HG02970 (cell line): ENCODE data around the gene PRELID2.
"Not testable (repeated sequence)": the region's sequence is repeated elsewhere in the genome, so short reads cannot be mapped to it uniquely, and the experiment has no call there.

ENCODE experiments used
- ATAC-seq: cut with Tn5 transposase; IDR thresholded peaks from one replicate; pipeline ENCODE4 v1.9.1; 2021; ENCODE audit warnings: mild to moderate bottlenecking, moderate library complexity, moderate number of reproducible peaks; ENCODE audit not compliant: unreplicated experiment, low FRiP score

Gene PRELID2

DNA sequence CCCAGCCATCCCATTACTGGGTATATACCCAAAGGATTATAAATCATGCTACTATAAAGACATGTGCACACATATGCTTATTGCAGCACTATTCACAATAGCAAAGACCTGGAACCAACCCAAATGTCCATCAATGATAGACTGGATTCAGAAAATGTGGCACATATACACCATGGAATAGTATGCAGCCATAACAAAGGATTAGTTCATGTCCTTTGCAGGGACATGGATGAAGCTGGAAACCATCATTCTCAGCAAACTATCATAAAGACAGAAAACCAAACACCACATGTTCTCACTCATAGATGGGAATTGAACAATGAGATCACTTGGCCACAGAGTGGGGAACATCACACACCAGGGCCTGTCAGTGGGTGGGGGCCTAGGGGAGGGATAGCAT, 36.6 kb downstream of the PRELID2 start:
- not testable (repeated sequence) for ATAC-seq

DNA sequence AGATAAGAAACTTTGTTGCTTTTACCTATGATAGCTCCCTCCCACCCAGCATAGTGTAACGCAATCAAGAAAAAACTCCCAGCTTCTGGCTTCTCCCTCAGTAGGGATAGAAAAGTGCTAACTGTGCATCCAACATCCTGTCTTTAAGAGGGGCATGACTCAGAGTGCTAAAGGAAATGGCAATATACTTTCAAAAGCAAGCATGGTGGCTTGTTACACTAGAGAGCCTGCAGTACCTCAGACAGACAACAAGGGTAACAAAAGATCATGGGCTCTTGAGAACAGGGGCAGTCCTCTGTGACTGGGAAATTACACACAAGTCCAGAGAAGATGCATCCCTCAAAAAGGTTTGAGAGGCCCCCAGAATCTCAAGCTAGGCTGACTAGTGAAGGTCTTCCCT, 37.8 kb downstream of the PRELID2 start:
- ATAC-seq: no peak

DNA sequence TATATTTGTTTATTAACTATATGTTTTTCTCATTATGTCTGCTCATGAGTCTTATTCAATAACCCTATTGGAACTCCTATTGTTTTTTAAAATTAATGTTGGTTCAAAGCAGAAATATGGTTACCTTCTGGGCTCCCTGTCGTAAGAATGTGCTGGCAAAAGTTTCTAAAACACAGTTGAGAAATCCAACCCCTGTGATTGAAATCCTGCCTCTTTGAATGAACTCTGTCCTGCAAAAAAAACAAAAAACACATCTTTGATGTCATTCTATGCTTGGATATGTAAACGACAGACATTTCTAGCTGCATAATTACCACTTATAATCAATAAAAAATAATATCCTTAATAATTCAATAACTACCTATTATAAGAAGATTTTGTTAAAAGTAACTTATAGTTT, 38.8 kb downstream of the PRELID2 start:
- ATAC-seq: no peak

DNA sequence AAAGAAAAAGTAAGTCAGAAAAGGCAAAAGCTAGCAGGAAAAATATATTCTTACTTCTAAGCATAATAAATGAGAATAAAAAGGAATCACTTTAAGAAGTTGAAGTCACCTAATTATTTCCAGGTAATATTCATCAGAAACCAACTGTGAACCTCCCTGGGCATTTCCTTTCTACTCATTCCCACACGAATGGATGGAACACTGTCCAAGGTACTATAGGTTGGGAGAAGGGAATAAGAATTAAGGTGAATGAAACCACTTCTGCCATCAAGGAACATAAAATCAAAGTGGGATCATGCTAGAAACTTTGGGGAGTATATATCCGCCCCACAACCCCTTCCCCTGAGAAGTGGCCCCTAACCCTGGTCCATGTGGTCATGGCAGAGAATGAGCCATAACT, 41.6 kb downstream of the PRELID2 start:
- ATAC-seq: no peak

DNA sequence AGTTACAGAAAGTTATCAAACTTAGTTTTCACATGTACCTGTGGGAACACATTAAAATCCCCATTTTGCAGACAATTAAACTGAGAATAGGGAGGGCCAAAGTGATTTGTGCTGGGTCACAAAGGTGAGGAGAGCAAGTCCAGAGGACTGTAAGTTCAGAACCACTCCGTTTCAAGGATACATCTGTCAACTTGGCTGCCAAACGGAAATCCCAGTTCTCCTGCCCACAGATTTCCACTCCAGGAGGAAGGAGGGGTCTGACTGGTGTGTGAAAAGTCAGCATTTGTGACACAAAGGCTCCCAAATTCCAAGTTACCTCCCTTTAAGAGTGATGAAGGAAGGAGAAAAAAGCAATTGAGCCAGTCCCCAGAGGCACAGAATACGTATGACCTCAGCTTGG, 42.3 kb downstream of the PRELID2 start:
- ATAC-seq: no peak

DNA sequence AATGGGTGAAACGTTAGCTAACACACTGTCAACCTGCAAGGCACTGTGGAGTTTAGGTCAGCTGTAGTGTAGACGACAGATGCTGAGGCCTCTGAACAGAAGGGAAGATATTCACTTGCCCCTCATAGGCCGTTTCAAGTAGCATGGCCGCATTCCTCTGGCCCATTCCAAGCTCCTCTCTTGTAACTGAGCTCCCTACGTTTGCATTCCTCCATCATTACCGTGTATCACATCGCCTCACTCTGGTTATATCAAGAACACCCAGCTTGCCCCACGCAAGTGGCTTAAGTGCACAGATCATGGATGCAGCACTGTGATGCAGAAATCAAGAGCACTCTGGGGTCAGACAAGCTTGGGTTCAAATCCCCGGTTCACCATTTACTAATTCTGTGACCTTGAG, 43.3 kb downstream of the PRELID2 start:
- no peak for ATAC-seq

DNA sequence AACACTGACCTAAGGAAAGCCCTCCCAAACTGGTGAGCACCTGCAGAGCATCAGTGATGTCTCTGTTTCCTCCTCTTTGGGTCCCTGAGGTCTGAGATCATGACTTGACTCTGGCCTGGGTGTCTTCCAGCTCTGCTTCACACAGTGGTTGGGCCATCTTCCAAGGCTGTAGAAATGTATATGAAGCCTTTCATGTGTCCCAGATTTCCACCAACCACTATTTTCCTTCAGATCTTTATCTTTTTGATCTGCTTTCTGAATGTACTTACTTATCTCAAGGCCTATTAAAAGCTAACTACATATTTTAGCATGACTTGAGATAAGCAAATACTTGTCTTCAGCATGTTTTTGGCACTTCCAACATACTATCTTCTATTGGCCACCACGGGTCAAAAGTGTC, 47.1 kb downstream of the PRELID2 start:
- ATAC-seq: no peak

DNA sequence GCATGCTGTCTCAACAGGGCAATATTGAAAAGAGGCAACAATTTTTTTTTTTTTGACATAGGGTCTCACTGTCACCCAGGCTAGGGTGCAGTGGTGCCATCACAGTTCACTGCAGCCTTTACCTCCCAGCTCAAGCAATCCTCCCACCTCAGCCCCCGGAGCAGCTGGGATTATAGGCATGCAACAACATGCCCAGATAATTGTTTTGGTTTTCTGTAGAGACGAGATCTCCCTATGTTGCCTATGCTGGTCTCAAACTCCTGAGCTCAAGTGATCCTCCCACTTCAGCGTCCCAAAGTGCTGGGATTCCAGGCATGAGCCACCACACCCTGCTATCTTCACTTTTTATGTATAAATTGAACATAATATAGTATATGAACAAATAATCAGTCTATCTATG, 47.6 kb downstream of the PRELID2 start:
- ATAC-seq: no peak

DNA sequence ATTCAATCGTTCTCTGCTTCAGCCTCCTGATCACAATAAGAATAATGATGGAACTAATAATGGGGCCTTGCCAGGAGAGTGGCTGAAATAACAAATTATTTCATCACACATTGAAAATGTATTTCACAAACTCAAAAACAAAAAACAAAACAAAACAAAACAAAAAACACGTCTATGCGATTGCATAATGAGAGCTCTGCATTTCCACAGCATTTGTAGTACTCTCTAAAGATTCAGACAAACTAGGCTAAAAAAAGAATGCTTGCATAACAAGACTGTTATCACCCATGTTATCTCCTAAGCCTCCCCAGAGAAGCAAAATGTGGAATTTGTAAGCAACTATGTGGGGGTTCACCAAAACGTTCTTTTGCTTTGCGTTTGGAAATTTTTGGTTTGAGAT, 48.1 kb downstream of the PRELID2 start:
- no peak for ATAC-seq

DNA sequence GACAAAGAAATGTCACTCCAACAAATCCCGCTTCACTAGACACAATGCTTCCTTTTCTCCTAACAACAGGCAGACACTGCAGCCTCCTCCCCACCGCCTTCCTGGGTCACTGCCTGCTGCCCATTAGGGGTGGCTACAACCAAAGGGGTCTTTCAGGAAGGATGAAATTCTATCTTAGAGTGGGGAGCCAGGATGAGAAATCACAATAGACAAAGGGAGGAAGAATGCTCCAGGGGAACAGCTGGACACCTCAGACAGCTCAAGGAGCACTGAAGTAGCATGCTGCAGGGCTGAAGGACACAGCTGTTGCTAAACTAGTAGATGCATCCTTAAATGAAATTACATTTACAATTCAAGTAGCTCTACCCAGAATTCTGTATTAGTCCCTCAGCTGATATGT, 54.2 kb downstream of the PRELID2 start:
- no peak for ATAC-seq

DNA sequence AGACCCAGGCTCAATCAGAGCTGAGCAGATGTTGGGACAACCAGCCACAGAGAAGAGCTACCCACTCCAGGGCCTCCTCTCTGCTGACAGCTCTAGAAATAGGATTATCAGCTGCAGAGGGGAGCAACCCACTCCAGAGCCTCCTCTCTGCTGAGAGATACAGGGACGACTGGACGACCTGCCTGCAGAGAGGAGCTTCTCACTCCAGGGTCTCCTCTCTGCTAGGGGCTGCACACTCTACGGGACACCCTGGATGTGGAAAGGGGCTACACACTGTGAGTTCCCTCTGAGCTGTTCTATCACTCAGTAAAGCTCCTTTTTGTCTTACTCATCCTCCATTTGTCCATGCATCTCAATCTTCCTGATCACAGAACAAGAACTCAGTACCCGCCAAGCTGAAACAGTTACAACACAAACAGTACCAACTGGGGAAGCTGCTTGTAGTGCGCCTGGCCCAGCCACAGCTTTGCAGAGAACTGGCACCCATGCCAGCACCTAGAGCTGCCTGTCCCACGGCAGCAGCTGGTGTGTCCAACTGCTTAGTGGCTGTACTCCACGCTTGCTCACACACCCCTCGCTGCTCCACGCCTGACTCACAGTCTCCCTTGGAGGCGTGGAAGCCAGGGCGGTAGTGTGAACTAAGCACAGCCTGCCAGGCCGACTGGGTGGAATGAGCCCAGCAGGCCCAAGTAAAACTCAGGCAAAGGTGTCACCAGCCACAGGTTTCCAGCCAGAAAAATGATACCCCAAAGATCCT, 56.8 kb downstream of the PRELID2 start:
- no peak for ATAC-seq

DNA sequence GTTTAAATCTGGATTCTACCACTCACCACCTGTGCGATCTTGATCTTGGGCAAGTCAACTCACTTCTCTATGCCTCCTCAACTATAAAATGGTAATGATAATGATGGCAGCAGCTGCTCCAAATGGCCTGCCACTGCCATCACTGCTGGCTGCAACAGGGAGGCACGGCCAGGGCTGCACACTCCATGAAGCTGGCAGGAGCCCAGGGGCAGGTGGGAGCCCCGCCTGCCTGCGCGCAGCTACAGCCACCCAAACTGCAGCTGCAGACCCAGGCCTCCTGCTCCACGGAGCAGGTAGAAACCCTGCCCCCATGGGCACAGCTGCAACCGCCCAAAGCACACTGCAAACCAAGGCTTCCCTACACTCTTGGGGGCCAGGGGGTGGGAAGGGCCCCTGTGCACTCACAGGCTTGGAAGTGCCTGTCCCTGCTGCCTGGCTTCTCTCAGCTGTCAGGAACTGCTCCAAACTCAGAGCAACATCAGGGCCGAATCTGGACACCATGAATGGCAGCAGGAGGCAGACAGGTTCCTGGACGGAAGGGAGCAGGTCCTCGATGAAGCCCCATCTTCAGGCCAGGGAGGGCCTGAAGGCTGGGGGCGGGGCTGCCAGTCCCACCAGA, 57.6 kb downstream of the PRELID2 start:
- ATAC-seq: no peak

DNA sequence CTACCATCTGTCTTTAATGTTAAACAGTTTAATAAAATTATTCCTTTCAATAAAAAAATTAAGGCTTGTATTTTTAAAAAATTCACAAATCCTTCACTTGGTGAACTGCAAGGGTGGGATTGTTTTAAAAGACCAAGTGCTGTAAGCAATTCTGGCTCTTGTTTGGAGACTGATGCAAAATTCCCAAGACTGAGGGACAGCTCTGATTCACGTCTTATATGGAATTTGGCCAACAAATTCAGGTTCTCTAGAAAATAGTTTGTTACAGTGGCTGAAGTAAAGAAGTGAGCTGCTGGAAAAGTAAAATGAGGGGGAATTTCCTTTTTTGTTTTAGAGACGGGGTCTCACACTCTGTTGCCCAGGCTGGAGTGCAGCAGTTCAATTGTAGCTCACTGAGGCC, 58.3 kb downstream of the PRELID2 start:
- no peak for ATAC-seq

DNA sequence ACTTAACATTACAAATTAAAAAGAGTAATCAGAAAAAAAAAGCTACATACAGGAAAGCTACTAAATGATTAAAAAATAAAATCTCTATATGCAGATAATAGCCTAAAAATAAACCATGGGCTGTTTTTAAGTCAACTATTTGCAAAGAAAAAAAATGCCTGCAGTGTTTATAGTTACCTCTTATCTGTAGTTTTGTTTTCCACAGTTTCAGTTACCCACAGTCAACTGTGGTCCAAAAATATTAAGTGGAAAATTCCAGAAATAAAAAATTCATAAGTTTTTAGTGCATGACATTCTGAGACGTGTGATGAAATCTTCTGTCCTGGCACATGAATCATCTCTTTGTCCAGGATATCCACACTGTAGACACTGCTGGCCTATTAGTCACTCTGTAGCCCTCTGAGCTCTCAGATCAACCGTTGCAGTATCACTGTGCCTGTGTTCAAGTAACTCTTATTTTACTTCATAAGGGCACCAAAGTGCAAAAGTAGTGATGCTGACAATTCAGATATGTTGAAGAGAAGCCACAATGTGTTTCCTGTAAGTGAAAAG, 59.2 kb downstream of the PRELID2 start:
- no peak for ATAC-seq

DNA sequence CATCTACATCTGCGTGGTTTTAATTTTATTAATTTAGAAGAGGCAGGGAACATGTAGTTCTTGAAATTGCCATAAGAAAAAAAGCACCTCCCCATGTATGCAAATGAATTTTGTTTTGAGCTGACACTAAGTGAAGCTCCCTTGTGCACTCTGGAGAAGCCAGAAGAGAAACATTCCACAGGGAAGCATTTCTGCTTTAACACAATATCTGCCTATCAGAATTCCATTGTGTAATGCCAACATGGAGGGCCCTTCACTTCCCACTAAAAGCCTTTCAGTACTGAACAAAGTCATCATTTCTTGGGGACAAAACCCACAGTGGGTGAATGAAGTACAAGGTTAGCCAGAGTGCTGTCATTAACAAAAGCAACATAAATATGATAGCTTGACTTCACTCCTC, 59.7 kb downstream of the PRELID2 start:
- ATAC-seq: no peak

DNA sequence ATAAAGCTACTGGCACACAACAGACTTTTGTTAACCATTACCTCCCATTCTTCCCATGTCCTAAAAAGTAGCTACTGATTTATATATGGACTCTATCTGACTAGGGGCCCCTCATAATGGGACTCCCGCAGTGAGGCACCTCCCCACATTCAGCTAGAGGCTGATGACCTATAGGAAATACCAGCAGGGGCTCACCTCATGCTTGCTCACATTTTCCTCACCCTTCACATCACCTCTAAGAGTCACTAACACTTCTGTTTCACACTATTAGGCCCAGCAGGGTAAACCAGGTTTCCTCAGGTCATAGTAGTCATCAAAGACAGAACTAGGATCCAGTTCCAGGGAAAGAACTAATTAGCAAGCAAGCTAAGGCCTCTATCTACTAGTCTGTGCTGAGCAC, 60.7 kb downstream of the PRELID2 start:
- ATAC-seq: no peak

DNA sequence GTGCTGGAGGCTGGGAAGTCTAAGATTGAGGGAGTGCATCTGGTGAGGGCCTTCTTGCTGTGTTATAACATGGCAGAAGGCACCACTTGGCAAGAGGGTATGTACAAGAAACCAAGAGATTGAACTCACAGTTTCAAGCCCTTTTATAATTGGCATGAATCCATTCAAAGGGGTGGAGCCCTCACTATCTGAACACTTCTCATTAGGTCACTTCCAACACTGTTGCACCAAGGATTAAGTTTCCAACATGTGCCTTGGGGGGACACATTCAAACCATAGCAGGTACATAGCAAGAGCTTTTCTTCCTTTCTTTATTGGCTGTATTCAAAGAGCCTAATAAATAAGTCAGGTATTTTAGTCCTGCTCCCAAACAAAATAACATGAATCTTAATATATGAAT, 62.7 kb downstream of the PRELID2 start:
- ATAC-seq: no peak

DNA sequence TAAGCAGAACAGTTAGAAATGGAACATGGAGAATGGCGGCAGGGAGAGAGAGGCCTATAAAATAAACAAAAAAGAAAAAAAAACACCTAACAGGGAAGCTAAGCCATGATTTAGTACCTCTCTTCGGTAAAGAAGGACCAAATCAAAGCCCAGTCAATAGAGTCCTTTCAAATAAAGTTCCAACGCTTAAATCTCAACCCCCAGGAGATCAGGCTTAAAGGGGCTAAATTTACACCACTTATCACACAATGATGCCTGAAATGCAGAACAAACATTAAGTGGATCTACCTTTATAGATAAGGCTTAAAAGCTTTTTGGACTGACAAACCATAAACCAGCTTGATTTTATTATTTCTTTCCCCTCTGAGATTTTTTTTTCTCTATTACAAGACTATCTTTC, 66.3 kb downstream of the PRELID2 start:
- ATAC-seq: no peak

DNA sequence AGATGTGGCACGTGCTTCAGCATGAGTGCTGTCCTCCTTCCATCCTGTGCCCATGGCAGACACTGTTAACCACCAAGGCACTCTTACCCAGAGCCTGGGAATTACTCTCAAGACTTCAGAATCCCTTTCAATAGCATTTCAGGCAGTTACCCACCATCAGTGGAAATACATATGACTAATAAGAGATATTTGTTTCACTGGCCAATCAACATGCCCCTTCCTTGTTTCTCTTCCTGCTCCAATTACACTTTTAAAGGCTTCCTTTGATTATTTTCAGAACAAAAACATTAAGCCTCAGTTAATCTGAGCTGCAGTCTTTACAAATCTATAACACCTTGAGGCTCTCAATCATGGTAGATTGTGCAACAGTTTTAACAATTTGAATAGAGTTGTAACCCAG, 70.8 kb downstream of the PRELID2 start:
- ATAC-seq: no peak

DNA sequence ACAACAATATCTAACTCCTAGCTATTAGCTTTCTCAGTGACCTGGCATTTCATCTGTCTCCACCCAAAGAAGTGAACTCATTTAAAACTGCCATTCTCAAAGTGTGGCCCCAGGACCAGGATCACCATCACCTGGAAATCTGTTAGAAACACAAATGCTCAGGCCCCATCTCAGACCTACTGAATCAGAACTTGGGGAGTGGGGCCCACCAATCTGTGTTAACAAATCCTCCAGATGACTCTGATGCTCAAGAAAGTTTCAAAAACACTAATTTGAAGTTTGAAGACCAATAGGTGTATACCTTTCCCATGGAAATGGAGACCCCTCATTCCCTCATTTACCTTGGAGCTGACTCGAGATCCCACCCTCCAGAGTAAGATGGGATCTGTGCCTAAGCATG, 72.3 kb downstream of the PRELID2 start:
- ATAC-seq: no peak

DNA sequence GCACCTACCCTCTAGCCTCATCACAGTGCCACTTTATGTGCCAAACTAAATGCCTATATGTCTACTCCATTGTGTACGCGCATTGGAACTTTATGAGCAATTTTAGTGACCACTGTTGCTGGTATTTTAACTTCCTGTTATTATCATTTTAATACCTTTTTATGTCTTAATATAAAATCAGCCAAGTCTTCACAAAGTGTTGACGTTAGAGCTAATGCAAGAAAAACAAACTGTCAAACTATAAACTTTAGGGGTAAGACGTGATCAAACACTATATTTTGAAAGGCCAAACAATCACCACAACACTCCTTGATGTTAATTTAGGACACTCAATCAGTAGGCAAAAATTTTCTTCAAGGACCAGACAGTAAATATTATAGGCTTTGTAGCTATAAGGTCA, 73.9 kb downstream of the PRELID2 start:
- ATAC-seq: no peak

DNA sequence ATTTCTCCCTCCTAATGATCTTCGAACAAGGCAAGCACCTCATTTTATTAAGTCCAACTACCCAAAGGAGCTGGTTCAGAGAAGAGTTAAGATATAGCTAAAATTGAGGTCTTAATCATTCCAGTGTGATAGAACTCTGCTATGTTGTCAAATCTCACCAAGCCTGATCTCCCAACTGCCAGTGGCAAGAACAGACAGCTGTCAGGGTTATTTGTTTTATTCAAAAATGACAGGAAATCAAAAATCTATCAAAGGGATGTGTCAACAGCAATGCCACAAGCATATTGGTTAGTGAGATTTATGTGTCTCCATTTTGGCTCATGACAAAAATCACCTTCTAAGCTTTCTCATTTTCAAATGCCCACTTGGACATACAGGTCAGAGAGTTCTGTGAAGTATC, 74.5 kb downstream of the PRELID2 start:
- no peak for ATAC-seq
